ENCODE measurements around the gene OR13H1.

DNA sequence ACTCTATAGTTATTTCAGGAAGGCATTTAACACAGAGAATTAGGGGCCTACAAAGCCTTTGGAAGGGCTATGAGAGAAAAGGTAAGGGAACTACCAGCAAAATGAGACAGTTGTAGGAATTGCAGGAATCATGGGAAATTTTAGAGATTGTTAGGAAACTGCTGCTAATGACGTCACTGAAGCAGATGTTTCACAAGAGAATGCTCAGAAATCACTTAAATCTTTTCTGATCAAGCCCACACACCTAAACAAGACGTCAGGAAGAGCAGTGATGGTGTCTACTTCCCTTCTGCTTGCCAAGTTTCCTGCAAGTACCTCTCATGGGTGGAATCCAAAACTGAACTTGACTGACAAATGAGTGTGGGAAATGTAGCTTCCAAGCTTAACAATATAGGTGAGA lies 5.1 kb downstream of the OR13H1 start:
- TF ChIP-seq, protein P1, sequence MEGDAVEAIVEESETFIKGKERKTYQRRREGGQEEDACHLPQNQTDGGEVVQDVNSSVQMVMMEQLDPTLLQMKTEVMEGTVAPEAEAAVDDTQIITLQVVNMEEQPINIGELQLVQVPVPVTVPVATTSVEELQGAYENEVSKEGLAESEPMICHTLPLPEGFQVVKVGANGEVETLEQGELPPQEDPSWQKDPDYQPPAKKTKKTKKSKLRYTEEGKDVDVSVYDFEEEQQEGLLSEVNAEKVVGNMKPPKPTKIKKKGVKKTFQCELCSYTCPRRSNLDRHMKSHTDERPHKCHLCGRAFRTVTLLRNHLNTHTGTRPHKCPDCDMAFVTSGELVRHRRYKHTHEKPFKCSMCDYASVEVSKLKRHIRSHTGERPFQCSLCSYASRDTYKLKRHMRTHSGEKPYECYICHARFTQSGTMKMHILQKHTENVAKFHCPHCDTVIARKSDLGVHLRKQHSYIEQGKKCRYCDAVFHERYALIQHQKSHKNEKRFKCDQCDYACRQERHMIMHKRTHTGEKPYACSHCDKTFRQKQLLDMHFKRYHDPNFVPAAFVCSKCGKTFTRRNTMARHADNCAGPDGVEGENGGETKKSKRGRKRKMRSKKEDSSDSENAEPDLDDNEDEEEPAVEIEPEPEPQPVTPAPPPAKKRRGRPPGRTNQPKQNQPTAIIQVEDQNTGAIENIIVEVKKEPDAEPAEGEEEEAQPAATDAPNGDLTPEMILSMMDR (conservative IDR thresholded peaks at IDR 0.05; ENCODE audit: low read depth, low read length), result no peak
- TF ChIP-seq EZH2 (IDR thresholded peaks at IDR 0.05; ENCODE audit: low read length, unreplicated experiment), result no peak

Measured in PC-3 (cell line).